OCI-LY3 (cell line): ENCODE results near the gene SH3RF3.

Source experiments
- H2AFZ ChIP-seq: fragments of 200-600, 300-600 bp; shearing (Covaris generic); 2 replicates; pipeline ENCODE4 v1.6.0; 2014; ENCODE audit warnings: antibody characterized with exemption, low read depth, low read length
- H3K27ac ChIP-seq: fragments of 200-600, 300-600 bp; sonication (generic); 2 replicates; pipeline ENCODE4 v1.5.1; 2014; ENCODE audit warnings: mild to moderate bottlenecking, low read length, moderate library complexity, mixed read lengths
- H3K27me3 ChIP-seq: fragments of 200-600, 300-600 bp; sonication (generic); 2 replicates; pipeline ENCODE4 v1.6.1; 2014; ENCODE audit warnings: low read depth, low read length, mixed read lengths
- H3K36me3 ChIP-seq: fragments of 200-600, 300-600 bp; sonication (generic); replicated peaks from 2 replicates; pipeline ENCODE3; 2014; ENCODE audit warnings: low read depth, low read length, mixed read lengths
- H3K4me1 ChIP-seq: fragments of 300-600, 200-600 bp; sonication (generic); 2 replicates; pipeline ENCODE4 v1.6.1; 2014; ENCODE audit warnings: low read length, mixed read lengths
- H3K4me2 ChIP-seq: fragments of 200-600, 300-600 bp; sonication (generic); 2 replicates; pipeline ENCODE4 v1.6.1; 2014; ENCODE audit warnings: low read length, mixed read lengths
- H3K4me3 ChIP-seq: fragments of 300-600, 200-600 bp; sonication (generic); 2 replicates; pipeline ENCODE4 v1.5.1; 2014; ENCODE audit warnings: antibody characterized with exemption, mild to moderate bottlenecking, low read length, moderate library complexity
- H3K79me2 ChIP-seq: fragments of 300-600, 200-600 bp; shearing (Covaris generic); 2 replicates; pipeline ENCODE4 v1.6.1; 2014; ENCODE audit warnings: mild to moderate bottlenecking, low read length, mixed read lengths
- H3K9ac ChIP-seq: fragments of 300-600, 200-600 bp; shearing (Covaris generic); 2 replicates; pipeline ENCODE4 v1.6.0; 2014; ENCODE audit warnings: mild to moderate bottlenecking, low read length, moderate library complexity
- H3K9me3 ChIP-seq: fragments of 200-600, 300-600 bp; shearing (Covaris generic); 2 replicates; pipeline ENCODE4 v1.6.1; 2014; ENCODE audit warnings: low read length, mixed read lengths; ENCODE audit not compliant: insufficient read depth
- H4K20me1 ChIP-seq: fragments of 200-600, 300-600 bp; sonication (generic); 2 replicates; pipeline ENCODE4 v1.6.1; 2016; ENCODE audit warnings: low read length, mixed read lengths; ENCODE audit not compliant: insufficient read depth
- CTCF ChIP-seq: fragments of 200-600, 300-600 bp; sonication (generic); IDR thresholded peaks from 2 replicates; pipeline ENCODE4 v1.5.1; 2014; ENCODE audit warnings: antibody characterized with exemption, low read length, low read depth
- EZH2phosphoT487 ChIP-seq: fragments of 200-600 bp; shearing (Covaris generic); IDR thresholded peaks from 2 replicates; pipeline ENCODE4 v1.6.1; 2018; ENCODE audit warnings: antibody characterized with exemption, mixed run types, low read depth

Gene SH3RF3

GRCh38 chr2:109365131-109365530 is 236.1 kb downstream of the SH3RF3 start:
- no peaks in the 10 kb centered on the region for H3K9me3 ChIP-seq
- peaks cover 13% of the 10 kb centered on the region for H3K27me3 ChIP-seq
- TF ChIP-seq CTCF = no peak
- no peaks in the 10 kb centered on the region for H3K36me3 ChIP-seq
- H3K27ac ChIP-seq = no peak overlapping the region
- no peak overlapping the region for H2AFZ ChIP-seq
- no peak overlapping the region for H3K9ac ChIP-seq
- no peaks in the 10 kb centered on the region for H3K4me1 ChIP-seq
- no peaks in the 10 kb centered on the region for H4K20me1 ChIP-seq
- H3K4me2 ChIP-seq = no peak overlapping the region
- no peak overlapping the region for H3K4me3 ChIP-seq
- H3K79me2 ChIP-seq = no peaks in the 10 kb centered on the region

- H3K27ac ChIP-seq = no peak overlapping the region
- H4K20me1 ChIP-seq = no peaks in the 10 kb centered on the region
- no peaks in the 10 kb centered on the region for H3K79me2 ChIP-seq
- H3K4me1 ChIP-seq = no peaks in the 10 kb centered on the region
- H2AFZ ChIP-seq = no peak overlapping the region
- H3K4me3 ChIP-seq = no peak overlapping the region
- TF ChIP-seq CTCF (no peak), EZH2phosphoT487 (no peak)
- no peak overlapping the region for H3K4me2 ChIP-seq
- no peaks in the 10 kb centered on the region for H3K36me3 ChIP-seq
- H3K9me3 ChIP-seq = no peaks in the 10 kb centered on the region
- H3K9ac ChIP-seq = no peak overlapping the region
- peaks cover 10% of the 10 kb centered on the region for H3K27me3 ChIP-seq
Measured at GRCh38 chr2:109367683-109368082, 238.7 kb downstream of the SH3RF3 start.

GRCh38 chr2:109368798-109369197 is 239.8 kb downstream of the SH3RF3 start:
- no peak for TF ChIP-seq CTCF
- no peak for TF ChIP-seq EZH2phosphoT487

GRCh38 chr2:109369671-109370191 is 240.7 kb downstream of the SH3RF3 start:
- TF ChIP-seq CTCF (no peak), EZH2phosphoT487 (no peak)
- no peaks in the 10 kb centered on the region for H4K20me1 ChIP-seq
- no peak overlapping the region for H2AFZ ChIP-seq
- no peaks in the 10 kb centered on the region for H3K9me3 ChIP-seq
- no peaks in the 10 kb centered on the region for H3K36me3 ChIP-seq
- no peaks in the 10 kb centered on the region for H3K27me3 ChIP-seq
- H3K4me3 ChIP-seq = no peak overlapping the region
- no peak overlapping the region for H3K9ac ChIP-seq
- H3K79me2 ChIP-seq = no peaks in the 10 kb centered on the region
- no peak overlapping the region for H3K4me2 ChIP-seq
- no peaks in the 10 kb centered on the region for H3K4me1 ChIP-seq
- no peak overlapping the region for H3K27ac ChIP-seq

More at GRCh38 chr2:109368798-109369197, 239.8 kb downstream of the SH3RF3 start:
- Histone ChIP-seq H3K36me3 (no peaks in the 10 kb centered on the region), H3K27ac (no peak overlapping the region), H3K4me3 (no peak overlapping the region), H3K4me1 (no peaks in the 10 kb centered on the region), H3K79me2 (no peaks in the 10 kb centered on the region), H3K4me2 (no peak overlapping the region), H3K9me3 (no peaks in the 10 kb centered on the region), H3K27me3 (peaks cover 6% of the 10 kb centered on the region), H3K9ac (no peak overlapping the region), H2AFZ (no peak overlapping the region), H4K20me1 (no peaks in the 10 kb centered on the region)
